GM21619 (cell line): ENCODE data around the gene ANKRD33B.
"Not testable (repeated sequence)": the region's sequence is repeated elsewhere in the genome, so short reads cannot be mapped to it uniquely, and the experiment has no call there.

Experiments used
- ATAC-seq: cut with Tn5 transposase; IDR thresholded peaks from one replicate; pipeline ENCODE4 v1.9.1; 2021; ENCODE audit not compliant: unreplicated experiment

The ANKRD33B gene

GRCh38 chr5:10563945-10564837 lies at the start of gene ANKRD33B:
Gene ANKRD33B, plus strand, starts transcription at chr5:10564070. Its CDS starts 398 bp downstream, at chr5:10564468.
- ATAC-seq = peak; percentile 47

- not testable (repeated sequence) for ATAC-seq
Observed at GRCh38 chr5:10514572-10514971, 49.3 kb upstream of the ANKRD33B start.

- no peak for ATAC-seq
Observed at GRCh38 chr5:10515492-10515891, 48.4 kb upstream of the ANKRD33B start.

- ATAC-seq = no peak
Observed at GRCh38 chr5:10518347-10518746, 45.5 kb upstream of the ANKRD33B start.

- ATAC-seq = no peak
Observed at GRCh38 chr5:10519729-10520128, 44.1 kb upstream of the ANKRD33B start.

- ATAC-seq = no peak
Observed at GRCh38 chr5:10520706-10521105, 43.2 kb upstream of the ANKRD33B start.

GRCh38 chr5:10521466-10522223 lies 42.2 kb upstream of the ANKRD33B start:
- no peak for ATAC-seq

- no peak for ATAC-seq
Observed at GRCh38 chr5:10522224-10522611, 41.7 kb upstream of the ANKRD33B start.

- ATAC-seq = no peak
Observed at GRCh38 chr5:10524376-10525123, 39.3 kb upstream of the ANKRD33B start.

GRCh38 chr5:10525124-10525495 lies 38.8 kb upstream of the ANKRD33B start:
- ATAC-seq = peak; percentile 59

- no peak for ATAC-seq
Observed at GRCh38 chr5:10527281-10527950, 36.5 kb upstream of the ANKRD33B start.

- no peak for ATAC-seq
Observed at GRCh38 chr5:10528056-10528816, 35.6 kb upstream of the ANKRD33B start.

- ATAC-seq = no peak
Observed at GRCh38 chr5:10528827-10529226, 35.0 kb upstream of the ANKRD33B start.

- ATAC-seq = no peak
Observed at GRCh38 chr5:10530601-10531320, 33.1 kb upstream of the ANKRD33B start.

- no peak for ATAC-seq
Observed at GRCh38 chr5:10532421-10532820, 31.4 kb upstream of the ANKRD33B start.

GRCh38 chr5:10533226-10533625 lies 30.6 kb upstream of the ANKRD33B start:
- no peak for ATAC-seq

GRCh38 chr5:10534561-10535530 lies 29.0 kb upstream of the ANKRD33B start:
- ATAC-seq = no peak

- ATAC-seq = no peak
Observed at GRCh38 chr5:10536511-10536910, 27.4 kb upstream of the ANKRD33B start.
